ENCODE data around the gene GTF2E1.
A peak's percentile ranks its signal among the peaks of the same experiment; 100 is the strongest.
"Not testable (repeated sequence)": the region's sequence is repeated elsewhere in the genome, so short reads cannot be mapped to it uniquely, and the experiment has no call there.

The GTF2E1 gene

GRCh38 chr3:120756061-120756460 is 13.5 kb downstream of the GTF2E1 start:
- DNase-seq: no peak
- ATAC-seq: no peak

GRCh38 chr3:120758551-120758950 is 16.0 kb downstream of the GTF2E1 start:
- not testable (repeated sequence) for DNase-seq, ATAC-seq

DNA sequence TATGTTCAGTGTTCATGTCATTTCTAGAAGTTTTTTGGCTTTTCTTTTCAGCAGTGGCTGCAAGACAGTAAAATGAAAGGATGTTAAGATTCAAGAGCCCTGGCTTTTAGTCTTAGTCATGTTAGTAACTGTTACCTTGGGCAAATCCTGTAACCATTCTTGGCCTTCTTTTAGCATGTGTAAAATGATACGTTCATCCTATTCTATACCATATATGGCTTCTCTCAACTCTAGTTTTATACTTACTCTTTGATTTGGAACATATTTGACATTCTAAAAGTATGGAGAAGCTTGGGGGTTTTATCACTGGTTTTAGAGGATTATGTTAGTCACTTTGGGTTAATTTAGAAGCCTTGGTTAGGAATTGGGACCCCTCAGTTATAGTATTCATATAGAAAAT is 20.1 kb downstream of the GTF2E1 start:
- no peak for ATAC-seq
- no peak for DNase-seq

DNA sequence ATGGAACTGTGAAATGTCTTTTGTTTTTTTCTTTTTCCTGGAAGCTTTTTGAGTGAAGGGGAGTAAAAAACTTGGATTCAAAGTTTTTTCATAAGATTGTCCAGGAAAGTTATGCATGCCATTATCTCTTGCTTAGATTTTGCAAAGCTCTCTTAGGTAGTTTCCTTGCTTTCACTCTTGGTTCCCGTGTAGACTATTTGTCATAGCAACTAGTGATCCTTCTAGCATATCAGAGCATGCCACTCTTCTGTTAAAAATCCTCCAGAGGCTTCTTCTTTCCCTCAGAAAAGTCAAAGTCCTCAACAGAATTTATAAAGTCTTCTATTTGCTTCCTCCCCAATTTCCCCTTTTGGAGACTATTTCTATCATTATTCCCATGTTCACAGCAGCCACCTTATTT is 21.1 kb downstream of the GTF2E1 start:
- no peak for DNase-seq
- no peak for ATAC-seq

GRCh38 chr3:120764206-120764605 is 21.7 kb downstream of the GTF2E1 start:
- no peak for ATAC-seq
- DNase-seq: no peak

GRCh38 chr3:120765830-120766493 is 23.4 kb downstream of the GTF2E1 start:
- DNase-seq (no peak), ATAC-seq (peak; percentile 43)

DNA sequence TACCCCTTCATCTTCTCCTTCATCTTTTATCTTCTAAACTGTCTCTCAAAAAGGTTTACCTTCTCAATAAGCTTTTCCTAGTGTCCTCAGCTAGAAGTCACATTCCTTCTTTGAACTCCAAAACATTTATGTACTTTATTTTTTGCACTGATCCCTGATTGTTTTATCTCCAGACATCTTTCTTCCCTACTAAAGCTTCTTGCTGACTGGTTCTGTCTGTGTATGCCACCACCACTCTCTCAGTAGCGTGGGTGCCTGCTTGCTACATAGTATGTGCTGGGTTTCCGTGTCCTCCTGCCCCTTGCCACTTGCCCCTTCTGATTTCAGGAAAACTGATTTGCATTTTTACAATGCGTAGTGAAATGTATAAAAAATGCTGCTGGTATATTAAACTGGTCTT is 24.0 kb downstream of the GTF2E1 start:
- DNase-seq: no peak
- no peak for ATAC-seq

GRCh38 chr3:120767106-120767505 is 24.6 kb downstream of the GTF2E1 start:
- DNase-seq: no peak
- ATAC-seq: no peak

- DNase-seq (no peak), ATAC-seq (no peak)
Observed at GRCh38 chr3:120769436-120769835, 26.9 kb downstream of the GTF2E1 start.

- ATAC-seq (no peak), DNase-seq (no peak)
Observed at GRCh38 chr3:120770891-120771290, 28.3 kb downstream of the GTF2E1 start.

GRCh38 chr3:120772081-120772480 is 29.5 kb downstream of the GTF2E1 start:
- no peak for ATAC-seq
- no peak for DNase-seq

GRCh38 chr3:120773932-120774331 is 31.4 kb downstream of the GTF2E1 start:
- ATAC-seq: peak; percentile 93
- DNase-seq: no peak

GRCh38 chr3:120775411-120775810 is 32.9 kb downstream of the GTF2E1 start:
- ATAC-seq (no peak), DNase-seq (no peak)

- no peak for ATAC-seq
- DNase-seq: no peak
Observed at GRCh38 chr3:120778776-120779175, 36.2 kb downstream of the GTF2E1 start.

DNA sequence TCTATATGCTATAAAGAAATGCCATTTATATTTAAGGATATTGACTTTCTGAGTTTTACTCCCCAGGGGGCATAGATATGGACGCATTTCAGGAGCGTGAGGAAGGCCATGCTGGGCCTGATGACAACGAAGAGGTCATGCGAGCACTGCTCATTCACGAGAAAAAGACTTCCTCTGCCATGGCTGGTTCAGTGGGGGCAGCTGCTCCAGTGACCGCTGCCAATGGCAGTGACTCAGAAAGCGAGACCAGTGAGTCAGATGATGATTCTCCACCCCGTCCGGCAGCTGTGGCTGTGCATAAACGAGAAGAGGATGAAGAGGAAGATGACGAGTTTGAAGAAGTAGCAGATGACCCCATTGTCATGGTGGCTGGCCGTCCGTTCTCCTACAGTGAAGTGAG is 38.4 kb downstream of the GTF2E1 start:
- DNase-seq (no peak), ATAC-seq (no peak)

DNA sequence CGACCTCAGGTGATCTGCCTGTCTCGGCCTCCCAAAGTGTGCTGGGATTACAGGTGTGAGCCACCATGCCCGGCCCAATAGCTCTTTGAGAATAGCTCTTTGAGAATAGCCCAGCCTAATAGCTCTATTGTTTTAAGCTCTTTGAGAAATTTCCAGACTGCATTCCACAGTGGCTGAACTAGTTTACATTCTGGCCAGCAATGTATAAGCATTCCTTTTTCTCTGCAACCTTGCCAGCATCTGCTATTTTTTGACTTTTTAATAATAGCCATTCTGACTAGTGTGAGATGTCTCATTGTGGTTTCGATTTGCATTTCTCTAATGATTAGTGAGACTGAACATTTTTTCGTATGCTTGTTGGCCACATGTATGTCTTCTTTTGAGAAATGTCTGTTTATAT is 43.3 kb downstream of the GTF2E1 start:
- ATAC-seq: not testable (repeated sequence)

DNA sequence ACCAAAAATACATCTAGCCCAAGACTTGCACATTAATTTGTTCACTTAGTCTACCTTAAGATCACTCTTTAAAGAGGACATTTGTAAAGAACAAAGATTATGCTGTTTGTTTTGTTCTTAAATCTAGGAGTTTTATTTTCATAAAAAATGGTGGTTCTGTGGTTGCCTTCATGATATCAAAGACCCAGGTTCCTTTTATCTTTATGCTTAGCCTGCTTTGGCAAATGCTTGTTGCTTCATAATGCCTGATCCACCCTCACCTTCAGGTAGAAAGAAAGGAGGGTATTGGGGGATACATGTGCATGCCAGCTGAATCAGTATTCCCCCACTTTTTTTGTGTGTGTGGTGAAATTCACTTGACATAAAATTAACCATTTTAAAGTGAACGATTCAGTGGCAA is 48.5 kb downstream of the GTF2E1 start:
- no peak for ATAC-seq

More for the DNA sequence above, 43.3 kb downstream of the GTF2E1 start:
- DNase-seq: not testable (repeated sequence)

GRCh38 chr3:120791913-120792312 is 49.4 kb downstream of the GTF2E1 start:
- no peak for ATAC-seq
- DNase-seq: no peak

More for the DNA sequence above, 48.5 kb downstream of the GTF2E1 start:
- no peak for DNase-seq

DNA sequence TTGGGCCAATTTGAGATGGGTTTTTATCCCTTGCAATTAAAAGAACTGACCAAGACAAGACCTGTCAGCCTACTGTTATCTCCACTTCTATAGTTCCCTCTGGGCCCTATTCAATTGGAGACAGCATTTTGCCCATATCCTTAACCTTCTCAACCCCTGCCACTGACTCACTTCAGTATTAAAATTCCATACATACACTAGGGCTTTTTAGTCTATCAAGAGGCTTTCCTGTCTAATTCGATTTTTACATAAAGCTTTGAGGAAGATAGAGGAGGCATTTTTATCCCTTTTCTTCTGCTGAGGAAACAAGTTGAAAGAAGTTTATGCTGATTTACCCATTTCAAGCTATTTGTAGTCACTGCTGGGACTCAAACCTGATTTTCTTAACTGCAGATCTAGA is 51.1 kb downstream of the GTF2E1 start:
- ATAC-seq (no peak), DNase-seq (no peak)

- peak; percentile 94 for ATAC-seq
- DNase-seq: peak; percentile 86
Observed at GRCh38 chr3:120795017-120795648, 52.6 kb downstream of the GTF2E1 start.

DNA sequence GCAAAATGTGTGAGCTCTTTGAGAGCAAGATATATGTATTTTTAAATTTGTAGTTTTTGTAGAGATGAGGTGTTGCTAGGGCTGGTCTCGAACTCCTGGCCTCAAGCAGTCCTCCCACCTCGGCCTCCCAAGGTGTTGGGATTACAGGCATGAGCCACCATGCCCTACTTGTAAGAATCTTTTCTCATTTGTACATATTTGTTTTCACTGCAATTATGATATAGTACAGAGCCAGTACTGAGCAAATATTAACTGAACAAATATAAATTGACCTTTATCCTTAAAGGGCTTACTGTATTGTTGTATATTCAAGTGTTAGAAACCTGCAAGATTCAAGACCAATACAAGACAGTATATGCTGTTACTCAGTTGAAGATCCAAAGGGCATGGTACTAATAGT is 53.4 kb downstream of the GTF2E1 start:
- no peak for ATAC-seq
- DNase-seq: no peak

DNA sequence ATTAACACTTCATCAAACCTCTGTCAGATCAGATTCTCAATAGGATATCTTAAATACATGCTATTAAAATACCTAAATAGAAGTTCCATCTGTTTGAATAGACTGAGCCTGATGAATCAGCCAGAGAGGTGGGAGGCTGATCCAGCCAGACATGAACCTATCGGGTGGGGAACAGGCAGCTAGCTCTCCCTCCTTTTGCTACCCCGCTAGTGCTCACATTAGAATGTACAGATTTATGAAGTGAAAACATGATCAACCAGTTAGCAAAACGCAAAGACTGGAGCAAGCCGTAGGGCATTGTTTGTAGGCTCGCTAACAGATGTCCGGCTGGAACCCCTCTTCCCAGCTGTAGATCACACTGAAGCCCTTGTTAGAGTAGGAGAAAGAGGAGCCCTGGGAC is 54.4 kb downstream of the GTF2E1 start:
- no peak for ATAC-seq
- no peak for DNase-seq

- ATAC-seq: no peak
Observed at GRCh38 chr3:120797857-120798256, 55.3 kb downstream of the GTF2E1 start.

DNA sequence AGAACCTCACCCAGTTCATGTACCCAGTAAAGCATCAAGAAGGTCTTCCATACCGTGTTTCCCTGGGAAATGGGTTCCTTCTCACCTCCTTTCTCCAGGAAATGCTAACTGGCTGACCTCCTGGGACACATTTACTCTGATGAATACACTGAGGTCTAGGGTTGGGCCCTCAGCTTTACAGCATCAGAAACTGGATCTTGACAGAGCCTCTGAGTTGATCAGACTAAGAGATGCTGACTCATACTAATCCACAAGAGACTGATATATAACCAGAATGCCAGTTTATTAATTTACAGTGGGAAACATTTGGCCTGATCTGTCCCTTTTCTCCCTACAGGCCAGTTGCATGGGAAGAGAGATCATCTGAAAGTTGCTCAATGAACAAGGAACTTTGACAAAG is 55.8 kb downstream of the GTF2E1 start:
- ATAC-seq (no peak), DNase-seq (no peak)

More at GRCh38 chr3:120797857-120798256, 55.3 kb downstream of the GTF2E1 start:
- DNase-seq: no peak
